Activated naive CD8-positive, alpha-beta T cell treated with anti-CD3 and anti-CD28 coated beads, Interleukin-2, amount 50 U/mL, for 16 hours (primary cell): ENCODE results near the gene LIFR.
"Not testable (repeated sequence)": the region's sequence is repeated elsewhere in the genome, so short reads cannot be mapped to it uniquely, and the experiment has no call there.

Source experiments
- DNase-seq: peaks from one replicate; pipeline ENCODE4 v3.0.0-alpha.2; 2020; ENCODE audit warnings: low read depth, low spot score

Gene LIFR

GRCh38 chr5:38581597-38581996 is 25.2 kb upstream of the LIFR start:
- no peak for DNase-seq

DNA sequence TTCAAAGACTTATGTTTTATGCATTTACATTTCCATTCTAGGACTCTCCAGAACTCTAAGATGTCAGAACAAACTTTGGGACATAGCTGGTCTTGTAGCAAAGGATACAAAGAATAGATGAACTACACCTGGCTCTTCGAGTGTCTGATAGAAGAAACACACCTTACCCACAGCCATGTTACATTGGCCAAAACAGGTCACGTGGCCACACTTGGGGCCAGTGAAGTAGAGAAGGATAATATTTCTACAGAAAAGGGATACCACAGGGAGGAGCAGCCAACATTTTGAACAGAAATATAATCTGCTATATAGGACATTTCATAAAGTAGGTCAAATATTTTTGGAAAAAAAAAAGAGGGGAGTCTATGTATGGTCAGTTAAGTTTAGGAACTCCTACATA is 22.7 kb upstream of the LIFR start:
- DNase-seq = no peak

- DNase-seq = no peak
Measured at GRCh38 chr5:38576961-38577684, 20.7 kb upstream of the LIFR start.

DNA sequence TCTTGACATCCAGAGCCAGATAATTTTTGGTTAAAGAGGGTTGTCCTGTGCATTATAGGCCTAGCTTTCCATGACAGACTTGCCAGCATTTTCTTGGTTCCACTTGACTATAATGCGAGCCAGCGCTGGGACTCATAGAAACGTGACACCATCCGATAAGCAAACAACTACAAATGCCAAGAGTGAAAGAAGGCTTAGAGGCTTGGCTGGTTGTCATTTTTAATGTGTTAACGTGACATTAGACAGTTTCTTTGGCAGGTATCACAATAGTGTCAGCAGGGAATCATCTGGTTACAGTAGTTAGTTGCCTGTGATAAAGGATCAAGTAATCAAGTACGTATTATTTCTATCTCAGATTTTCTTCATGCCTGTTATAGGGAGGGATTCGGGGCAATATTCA is 20.0 kb upstream of the LIFR start:
- DNase-seq = no peak

DNA sequence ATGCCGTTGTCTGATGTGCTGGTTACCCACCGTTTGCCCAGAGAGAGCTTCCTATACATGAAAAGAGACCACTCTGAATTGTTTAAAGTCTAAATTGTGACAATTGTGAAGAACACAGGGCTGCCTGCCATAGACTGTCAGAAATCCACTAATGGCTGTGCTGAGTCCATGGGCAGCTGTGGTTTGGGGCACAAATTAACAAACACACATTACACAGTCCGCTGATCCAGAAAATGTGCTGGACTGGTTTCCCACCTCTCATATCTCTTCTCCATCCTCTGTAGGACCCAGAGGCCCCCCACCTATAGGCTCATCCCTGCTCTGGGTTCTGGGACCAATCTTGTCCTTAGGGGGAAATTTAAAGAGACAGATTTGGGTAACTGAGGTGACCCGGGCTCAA is 19.0 kb upstream of the LIFR start:
- no peak for DNase-seq

GRCh38 chr5:38574009-38574408 is 17.6 kb upstream of the LIFR start:
- no peak for DNase-seq

DNA sequence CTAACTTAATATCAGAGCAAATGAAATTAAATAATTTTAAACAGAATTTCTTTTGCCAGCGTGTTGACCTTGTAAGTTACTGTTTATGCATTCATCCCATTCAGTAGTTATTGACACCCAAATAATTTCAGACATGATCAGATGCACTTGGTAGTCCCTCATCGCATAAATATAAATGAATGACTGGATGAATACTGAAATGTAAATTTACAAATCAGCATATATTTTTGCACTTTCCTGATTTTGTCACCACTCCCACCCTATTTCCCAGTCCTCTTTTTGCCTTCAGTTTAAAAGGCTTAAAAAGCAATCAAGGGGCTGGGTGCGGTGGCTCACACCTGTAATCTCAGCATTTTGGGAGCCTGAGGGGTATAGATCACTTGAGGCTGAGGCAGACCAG is 17.1 kb upstream of the LIFR start:
- DNase-seq = no peak

DNA sequence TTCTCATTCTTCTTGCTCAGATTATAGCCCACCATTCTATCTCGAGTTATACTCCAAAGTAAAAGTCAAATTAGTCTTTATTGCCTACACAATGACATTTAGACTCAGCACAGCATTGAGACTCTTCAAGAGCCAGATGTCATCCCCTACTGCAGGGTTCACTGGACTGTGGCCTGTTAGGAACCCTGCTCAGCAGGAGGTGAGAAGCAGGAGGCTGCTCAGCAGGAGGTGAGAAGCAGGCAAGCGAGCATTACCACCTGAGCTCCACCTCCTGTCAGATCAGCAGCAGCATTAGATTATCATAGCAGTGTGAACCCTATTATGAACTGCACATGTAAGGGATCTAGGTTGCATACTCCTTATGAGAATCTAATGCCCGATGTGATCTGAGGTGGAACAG is 12.7 kb upstream of the LIFR start:
- no peak for DNase-seq

- DNase-seq = not testable (repeated sequence)
Measured at GRCh38 chr5:38567306-38567705, 10.9 kb upstream of the LIFR start.

DNA sequence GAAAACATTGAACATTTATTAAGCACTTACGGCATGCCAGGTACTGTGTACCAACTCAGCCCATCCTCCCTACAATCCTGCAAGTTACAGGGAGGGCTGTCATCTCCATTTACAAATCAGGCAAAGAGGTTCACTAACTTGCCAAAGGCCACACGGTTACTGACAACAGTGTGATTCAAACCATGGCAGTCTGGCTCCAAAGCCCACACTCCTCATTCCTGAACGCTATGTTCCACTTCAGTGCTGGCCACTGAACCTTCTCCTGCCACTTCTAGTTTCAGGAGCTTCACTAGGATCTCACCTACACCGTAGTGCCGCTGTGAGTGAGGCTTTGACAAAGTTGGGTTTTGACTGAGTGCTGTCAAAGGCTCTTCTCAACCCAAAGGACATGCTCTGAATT is 7.2 kb upstream of the LIFR start:
- DNase-seq = no peak

- DNase-seq = no peak
Measured at GRCh38 chr5:38562444-38563210, 6.2 kb upstream of the LIFR start.

GRCh38 chr5:38559428-38559827 is 3.0 kb upstream of the LIFR start:
- no peak for DNase-seq

DNA sequence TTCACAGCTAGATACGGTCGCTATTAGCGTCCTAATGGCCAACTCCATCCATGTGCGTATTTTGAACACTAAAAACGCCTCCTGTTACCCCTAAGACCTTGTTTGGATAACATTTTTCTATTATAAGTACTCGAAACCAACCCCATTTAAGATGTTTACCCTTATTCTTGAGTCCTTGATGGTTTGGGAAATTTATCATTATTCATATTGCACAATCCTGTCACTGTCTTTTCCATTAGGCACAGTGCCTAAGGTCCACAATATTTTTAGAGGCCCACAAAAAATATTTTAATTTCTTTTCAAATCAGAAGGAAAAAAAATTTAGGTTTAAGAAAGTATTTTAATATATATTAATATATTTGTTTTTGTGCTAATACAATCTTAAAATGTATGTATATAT is 1.3 kb upstream of the LIFR start:
- no peak for DNase-seq

DNA sequence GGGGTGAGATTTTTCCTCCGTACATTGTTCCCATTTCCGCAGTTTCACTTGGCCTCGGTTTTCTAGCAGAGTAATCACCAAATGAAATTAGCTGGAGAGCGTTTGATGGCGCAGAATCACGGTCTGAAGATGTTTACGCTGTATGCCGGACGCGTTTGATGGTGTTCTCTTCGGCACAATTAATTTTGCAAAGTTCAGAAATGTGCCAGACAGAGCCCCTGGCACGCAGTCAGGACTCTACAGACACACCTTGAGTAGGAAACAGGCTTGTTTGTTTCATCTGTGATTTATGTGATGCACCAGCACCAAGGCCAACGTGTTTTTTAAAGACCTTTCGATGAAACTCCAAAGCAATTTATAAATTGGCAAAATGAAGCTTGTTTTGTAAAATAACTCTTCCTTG is 863 bp upstream of the LIFR start:
- no peak for DNase-seq

DNA sequence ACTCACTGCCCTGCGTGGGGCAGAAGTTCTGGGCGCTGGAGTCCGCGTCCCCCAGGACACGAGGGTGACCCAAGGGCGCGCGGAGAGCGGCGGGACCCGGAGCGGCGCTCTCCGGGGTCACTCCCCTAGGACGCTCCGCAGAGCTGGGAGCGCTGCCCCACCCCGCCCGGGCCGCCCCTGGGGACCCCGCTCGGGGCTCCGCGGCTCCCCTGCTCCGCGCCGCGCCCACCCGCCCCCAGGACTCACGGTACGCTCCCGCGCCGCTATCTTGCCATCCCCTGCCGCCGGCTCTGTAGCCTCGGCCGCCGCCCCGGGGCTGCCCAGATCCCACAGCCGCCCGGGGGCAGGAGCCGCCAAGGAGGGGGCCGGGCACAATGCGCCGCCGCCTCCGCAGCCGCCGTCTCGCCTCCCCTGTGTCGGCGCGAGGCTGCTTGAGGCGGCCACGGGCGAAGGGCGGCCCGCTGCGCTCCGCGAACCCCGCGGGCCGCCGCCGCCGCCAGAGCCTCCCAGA is 303 bp downstream of the LIFR start:
- DNase-seq = no peak

DNA sequence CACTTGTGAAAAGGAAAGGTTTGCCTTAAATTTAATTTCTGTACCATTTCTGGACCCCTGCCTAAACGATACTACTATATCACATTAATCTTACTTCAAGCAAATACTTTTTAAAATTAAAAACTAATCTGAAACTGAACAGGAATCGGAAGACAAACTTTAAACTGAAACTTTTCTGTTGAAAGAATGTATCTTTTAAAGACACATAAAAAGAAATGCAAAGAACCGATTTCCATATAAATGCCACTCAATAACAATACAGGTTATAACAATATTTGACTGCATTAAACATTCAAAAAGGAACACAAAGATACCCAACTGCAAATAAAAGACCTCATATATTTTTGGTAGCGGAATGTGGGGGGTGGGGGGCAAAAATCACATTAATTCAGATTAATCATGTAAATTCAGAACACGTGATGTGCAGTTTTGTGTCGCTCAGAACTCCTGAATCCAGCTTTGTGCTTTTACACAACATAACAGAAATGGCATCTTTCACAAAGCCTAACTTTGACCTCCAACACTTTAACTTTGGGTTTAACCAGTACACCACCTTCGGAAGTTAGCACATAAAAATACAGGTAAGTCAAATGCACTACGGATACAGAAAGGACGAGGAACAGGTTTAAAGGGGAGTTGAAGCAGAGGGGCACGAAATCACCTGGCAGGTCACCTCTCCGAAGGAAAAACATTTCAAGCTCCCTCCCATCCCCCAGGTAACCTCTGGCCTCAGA is 925 bp downstream of the LIFR start:
- DNase-seq = no peak

DNA sequence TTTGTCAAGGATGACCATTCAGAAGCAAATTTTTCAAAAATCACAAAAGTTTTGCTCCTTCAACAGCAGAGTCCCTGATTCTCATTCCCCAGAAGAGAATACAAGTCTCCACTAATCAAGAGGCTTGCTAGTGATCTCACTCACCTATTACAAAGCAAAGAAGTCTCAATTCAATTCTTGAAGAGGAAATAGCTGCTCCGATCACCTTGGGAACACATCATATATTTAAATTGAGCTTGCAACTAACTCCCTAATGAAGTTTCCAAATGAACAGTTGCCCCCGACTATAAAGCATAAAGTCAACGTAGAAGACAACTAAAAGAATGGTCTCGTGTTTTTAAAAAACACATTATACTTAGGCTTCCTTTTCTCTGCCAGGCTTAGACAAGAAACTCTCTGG is 1.6 kb downstream of the LIFR start:
- no peak for DNase-seq

- no peak for DNase-seq
Measured at GRCh38 chr5:38554403-38554802, 2.0 kb downstream of the LIFR start.

GRCh38 chr5:38553001-38553521 is 3.4 kb downstream of the LIFR start:
- no peak for DNase-seq

DNA sequence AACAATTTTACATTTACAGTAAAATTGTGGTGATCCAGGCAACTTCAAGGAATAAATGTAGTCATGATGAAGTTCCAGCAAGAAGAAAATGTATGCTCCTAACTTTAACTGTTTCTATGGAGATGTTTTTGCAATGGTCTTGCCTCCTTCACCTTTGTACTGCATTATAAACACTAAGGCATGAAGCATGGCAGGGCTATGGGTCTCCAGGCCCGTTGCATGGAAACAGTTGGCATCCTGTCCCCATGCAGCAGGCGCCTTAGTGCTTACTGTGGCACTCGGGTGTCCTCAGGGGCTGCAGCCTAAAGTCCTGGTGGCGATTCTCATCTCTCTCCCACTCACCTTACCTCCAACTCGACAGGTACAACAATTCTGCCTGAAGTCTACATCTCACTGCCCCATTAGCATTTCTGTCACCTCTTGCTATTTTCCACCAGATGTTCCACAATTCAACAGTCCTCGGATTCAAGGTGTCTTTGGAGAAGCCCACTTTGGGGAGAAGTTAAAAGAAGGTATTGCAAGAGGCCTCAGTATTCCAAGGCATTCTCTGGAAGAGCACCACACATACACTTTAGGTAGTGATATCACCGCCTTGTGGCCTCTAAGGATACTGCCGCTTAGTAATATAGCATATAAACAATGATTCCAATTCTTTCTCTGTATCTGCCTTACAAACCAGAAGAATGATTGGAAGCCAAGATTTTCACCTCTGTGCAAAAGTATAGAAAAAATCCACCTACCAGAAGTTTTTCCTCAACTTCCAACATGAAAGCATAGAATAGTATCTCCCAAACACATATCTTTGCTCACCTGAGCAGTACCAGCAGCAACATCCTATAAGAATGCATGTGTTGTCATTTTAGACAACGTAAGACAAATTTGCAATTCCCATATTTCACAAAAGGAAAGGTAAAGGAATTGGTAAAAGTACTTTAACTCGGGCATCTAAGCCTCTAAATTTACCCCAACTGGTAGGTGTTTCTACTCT is 5.1 kb downstream of the LIFR start:
- DNase-seq = no peak
